Lower leg skin (tissue), 3 donors: ENCODE measurements around the gene PSMD1.

Experiments
- CTCF ChIP-seq, 3 donors: fragments of 450-650 bp; IDR thresholded peaks; one replicate each; pipeline ENCODE4 v1.5.1; 2016; ENCODE audit warnings: antibody characterized with exemption in 3 of 3, mild to moderate bottlenecking in 3 of 3, moderate library complexity in 2 of 3
- POLR2A ChIP-seq, 2 donors: fragments of 450-650 bp; IDR thresholded peaks; one replicate each; pipeline ENCODE4 v1.6.1; 2016 to 2017; ENCODE audit warnings: antibody characterized with exemption in 2 of 2, mild to moderate bottlenecking in 1 of 2, moderate library complexity in 1 of 2

DNA sequence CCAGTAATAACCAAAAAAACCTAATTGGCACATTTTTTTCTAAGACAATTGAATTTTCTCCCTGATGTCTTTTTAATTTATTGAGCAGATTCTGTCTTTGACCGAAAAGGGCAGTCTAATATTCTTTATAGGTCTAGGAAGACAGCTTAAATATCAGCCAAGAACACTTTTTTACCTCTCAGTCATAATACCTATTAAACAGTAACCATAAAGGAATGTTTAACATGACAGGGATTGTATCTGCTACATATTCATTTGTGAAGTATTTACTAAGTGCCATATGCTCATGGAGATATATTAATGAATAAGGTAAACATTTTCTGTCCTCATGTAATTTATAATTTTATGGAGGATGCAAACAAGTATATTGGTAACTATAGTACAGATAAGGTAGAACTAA is 71.3 kb downstream of the PSMD1 start:
- TF ChIP-seq CTCF (IDR thresholded peaks at IDR 0.05) (no peak), POLR2A (IDR thresholded peaks at IDR 0.05) (no peak)
